MCF 10A (cell line): ENCODE measurements around the gene PDE8B. TPM values are rescaled to one million over a fixed set of nuclear protein-coding genes. Genes with fewer than 3 reads are reported as not detected.

ENCODE experiments used
- BruUV-seq: library from RNA; stranded (reverse); fragments of 400-500 nt; replicated peaks from 2 replicates; lab custom pipeline; 2021; lab: Mats Ljungman, UMichigan
- CTCF ChIA-PET: fragments of 300-600 bp; sonication (Branson Sonifier 250); formaldehyde crosslinking; extraction: SDS; loops from one replicate; lab custom pipeline; 2021; ENCODE audit warnings: antibody characterized with exemption, inconsistent platforms; lab: Yijun Ruan, JAX
- POLR2A ChIA-PET: fragments of 300-600, 350-650 bp; sonication (Branson Sonifier 250); formaldehyde crosslinking; extraction: SDS; loops from one replicate; lab custom pipeline; 2020; ENCODE audit warnings: antibody characterized with exemption, inconsistent platforms; lab: Yijun Ruan, JAX
- DNase-seq: peaks from one replicate; pipeline ENCODE4 v3.0.0-alpha.2; 2018; ENCODE audit not compliant: unreplicated experiment
- H3K27ac Mint-ChIP-seq: one replicate; pipeline ENCODE4 v1.8.0; 2022; ENCODE audit warnings: mild to moderate bottlenecking, low read depth, mixed read lengths; ENCODE audit not compliant: unreplicated experiment
- H3K27me3 Mint-ChIP-seq: one replicate; pipeline ENCODE4 v1.8.0; 2022; ENCODE audit warnings: mixed read lengths; ENCODE audit not compliant: insufficient read depth, unreplicated experiment
- H3K36me3 Mint-ChIP-seq: one replicate; pipeline ENCODE4 v1.8.0; 2022; ENCODE audit warnings: mild to moderate bottlenecking, moderate library complexity, mixed read lengths; ENCODE audit not compliant: insufficient read depth, unreplicated experiment
- H3K4me1 Mint-ChIP-seq: one replicate; pipeline ENCODE4 v1.8.0; 2022; ENCODE audit warnings: mixed read lengths; ENCODE audit not compliant: insufficient read depth, unreplicated experiment
- H3K4me3 Mint-ChIP-seq: one replicate; pipeline ENCODE4 v1.8.0; 2022; ENCODE audit warnings: mild to moderate bottlenecking, moderate library complexity, mixed read lengths; ENCODE audit not compliant: unreplicated experiment
- H3K9me3 Mint-ChIP-seq: one replicate; pipeline ENCODE4 v1.8.0; 2022; ENCODE audit warnings: mixed read lengths; ENCODE audit not compliant: unreplicated experiment
- CTCF ChIP-seq: fragments of 200-600 bp; IDR thresholded peaks from one replicate; pipeline ENCODE4 v1.8.0; 2022; ENCODE audit warnings: antibody characterized with exemption, mild to moderate bottlenecking; ENCODE audit not compliant: unreplicated experiment
- intact Hi-C: fragments of 100-400 bp; cut with micrococcal nuclease; formaldehyde crosslinking; loops from 2 replicates; pipeline ENCODE4 v1.14.1; 2022
- total RNA-seq: library from RNA; stranded (reverse); gene quantifications from 2 replicates; pipeline ENCODE4 v1.2.3, GENCODE V29; 2022

PDE8B gene
- total RNA-seq, 1 experiment from 2014 or later, result not detected

GRCh38 chr5:77224672-77225355 lies 14.3 kb downstream of the PDE8B start:
- POLR2A ChIA-PET, result no interaction called here
- DNase-seq, result no peak
- TF ChIP-seq CTCF, result no peak
- Mint-ChIP-seq H3K36me3 (no peaks in the 10 kb centered on the region), H3K27me3 (peaks cover 14% of the 10 kb centered on the region), H3K27ac (no peak overlapping the region), H3K4me3 (no peak overlapping the region), H3K4me1 (no peaks in the 10 kb centered on the region), H3K9me3 (no peaks in the 10 kb centered on the region)
- intact Hi-C loops, result no loop called here
- BruUV-seq, result no TSS peak
- CTCF ChIA-PET, result no interaction called here

- TF ChIP-seq CTCF, result no peak
- intact Hi-C loops, result no loop called here
- H3K4me1 Mint-ChIP-seq, result no peaks in the 10 kb centered on the region
These were observed 15.1 kb downstream of the PDE8B start for GRCh38 chr5:77225531-77225930.

GRCh38 chr5:77229887-77230286 lies 19.4 kb downstream of the PDE8B start:
- intact Hi-C loops, result no loop called here
- Mint-ChIP-seq H3K27me3 (no peaks in the 10 kb centered on the region), H3K4me3 (no peak overlapping the region), H3K9me3 (no peaks in the 10 kb centered on the region), H3K36me3 (no peaks in the 10 kb centered on the region), H3K4me1 (no peaks in the 10 kb centered on the region), H3K27ac (no peak overlapping the region)
- POLR2A ChIA-PET, result no interaction called here
- no peak for TF ChIP-seq CTCF
- DNase-seq, result no peak
- CTCF ChIA-PET, result interaction anchor here (0.6 to 2.2 kb wide), 3 partner anchors 10 to 82 kb away, joined by 4 to 11 read pairs (median 7); no protein-coding TSS in a partner anchor
- BruUV-seq, result no TSS peak

More at GRCh38 chr5:77225531-77225930, 15.1 kb downstream of the PDE8B start:
- H3K36me3 Mint-ChIP-seq, result no peaks in the 10 kb centered on the region
- no peaks in the 10 kb centered on the region for H3K9me3 Mint-ChIP-seq
- ChIA-PET CTCF (no interaction called here), POLR2A (no interaction called here)
- DNase-seq, result no peak
- BruUV-seq, result no TSS peak
- H3K27me3 Mint-ChIP-seq, result peaks cover 12% of the 10 kb centered on the region
- no peak overlapping the region for H3K27ac Mint-ChIP-seq
- no peak overlapping the region for H3K4me3 Mint-ChIP-seq

- peak; percentile 20 for DNase-seq
- intact Hi-C loops, result no loop called here
- Mint-ChIP-seq H3K4me1 (no peaks in the 10 kb centered on the region), H3K36me3 (no peaks in the 10 kb centered on the region), H3K9me3 (peaks cover under 1% of the 10 kb centered on the region), H3K27ac (no peak overlapping the region), H3K27me3 (no peaks in the 10 kb centered on the region), H3K4me3 (no peak overlapping the region)
- no peak for TF ChIP-seq CTCF
- ChIA-PET POLR2A (interaction anchor here (0.7 kb wide), 1 partner anchor 34 kb away, joined by 3 read pairs; no protein-coding TSS in a partner anchor), CTCF (interaction anchor here (2.2 kb wide), 1 partner anchor 12 kb away, joined by 11 read pairs; no protein-coding TSS in a partner anchor)
- BruUV-seq, result no TSS peak
These were observed 20.4 kb downstream of the PDE8B start for GRCh38 chr5:77230727-77231470.
